Raji (cell line): Measurements from ENCODE around the gene YPEL3.
A peak's percentile ranks its signal among the peaks of the same experiment; 100 is the strongest.

ENCODE experiments used
- POLR2A ChIP-seq: IDR thresholded peaks from 2 replicates; pipeline ENCODE4 v1.6.1; 2011; ENCODE audit warnings: low read depth, low read length, control low read depth; ENCODE audit not compliant: insufficient read depth

YPEL3 gene

DNA sequence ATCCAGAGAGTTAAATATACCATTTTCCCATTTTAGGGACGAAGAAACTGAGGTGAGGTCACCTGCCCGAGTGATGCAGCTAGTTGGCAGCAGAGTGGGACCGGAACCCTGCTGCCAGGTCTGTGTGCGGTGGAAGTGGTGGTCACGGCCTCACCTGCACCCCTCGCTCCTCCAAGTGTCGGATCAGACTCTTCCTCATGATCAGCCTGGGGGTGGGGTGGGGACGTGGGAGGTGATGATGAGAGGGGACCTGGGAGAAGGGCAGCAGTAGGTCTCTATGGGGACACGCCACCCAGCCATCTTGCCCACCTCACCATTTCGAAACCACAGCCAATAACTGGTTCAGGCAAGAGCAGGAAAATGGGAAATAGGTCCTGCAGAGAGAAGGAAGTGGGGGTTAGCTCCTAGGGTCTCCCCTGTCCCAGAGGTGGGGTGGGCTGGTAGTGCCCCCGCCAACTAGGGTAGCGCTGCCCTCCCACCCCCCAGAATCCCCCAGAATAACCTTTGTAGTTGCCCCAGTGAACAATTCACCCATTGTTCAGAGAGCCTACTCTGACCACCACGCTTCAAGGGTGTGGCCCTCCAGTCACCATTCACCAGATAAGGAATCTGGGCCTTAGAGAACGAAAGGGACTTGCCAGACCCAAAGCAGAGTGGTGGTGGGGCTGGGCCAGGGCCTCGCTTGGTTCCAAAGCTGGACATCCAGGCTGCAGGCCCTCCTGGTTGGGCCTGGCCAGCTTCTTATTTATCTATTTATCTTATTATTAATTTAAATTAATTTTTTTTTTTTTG lies 12.2 kb upstream of the YPEL3 start:
- no peak for TF ChIP-seq POLR2A

DNA sequence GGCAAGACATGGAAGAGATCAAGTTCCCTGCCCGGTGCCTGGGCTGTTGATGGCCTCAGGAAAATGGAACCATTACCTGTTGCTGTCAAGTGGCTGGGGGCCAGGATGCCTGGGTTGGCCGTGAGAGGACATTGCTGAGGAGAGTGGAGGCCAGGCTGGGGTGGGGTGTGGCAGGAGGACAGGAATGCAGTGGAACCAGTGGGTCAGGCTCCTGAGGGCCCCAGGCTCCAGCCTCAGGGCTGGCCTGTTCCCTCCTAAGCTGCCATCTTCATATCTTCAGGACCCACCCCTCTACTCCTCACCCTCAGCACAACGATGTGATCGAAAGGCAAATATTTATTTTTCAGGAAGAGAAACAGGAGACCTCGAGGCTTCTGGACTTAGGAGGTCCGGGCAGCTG lies 8.5 kb upstream of the YPEL3 start:
- no peak for TF ChIP-seq POLR2A

DNA sequence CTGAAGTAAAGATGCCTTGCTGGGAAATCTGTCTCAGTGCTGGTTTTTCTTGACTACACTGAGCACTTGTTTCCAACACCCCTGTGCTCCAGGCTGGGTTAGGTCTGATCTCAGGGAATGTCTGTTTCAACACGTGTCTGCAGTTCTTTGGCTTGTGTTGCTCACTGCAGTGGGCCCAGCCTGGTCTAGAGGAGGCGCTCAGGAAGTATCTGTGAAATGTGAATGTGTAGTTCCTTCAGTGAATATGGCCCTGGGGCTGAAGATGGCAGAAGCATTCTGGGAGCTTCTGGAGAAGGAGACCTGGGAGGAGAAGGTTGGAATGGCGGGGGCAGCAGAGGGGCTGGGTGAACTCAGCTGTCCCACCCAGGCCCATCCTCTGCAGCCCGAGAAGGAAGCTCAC lies 8.1 kb upstream of the YPEL3 start:
- TF ChIP-seq POLR2A = no peak

DNA sequence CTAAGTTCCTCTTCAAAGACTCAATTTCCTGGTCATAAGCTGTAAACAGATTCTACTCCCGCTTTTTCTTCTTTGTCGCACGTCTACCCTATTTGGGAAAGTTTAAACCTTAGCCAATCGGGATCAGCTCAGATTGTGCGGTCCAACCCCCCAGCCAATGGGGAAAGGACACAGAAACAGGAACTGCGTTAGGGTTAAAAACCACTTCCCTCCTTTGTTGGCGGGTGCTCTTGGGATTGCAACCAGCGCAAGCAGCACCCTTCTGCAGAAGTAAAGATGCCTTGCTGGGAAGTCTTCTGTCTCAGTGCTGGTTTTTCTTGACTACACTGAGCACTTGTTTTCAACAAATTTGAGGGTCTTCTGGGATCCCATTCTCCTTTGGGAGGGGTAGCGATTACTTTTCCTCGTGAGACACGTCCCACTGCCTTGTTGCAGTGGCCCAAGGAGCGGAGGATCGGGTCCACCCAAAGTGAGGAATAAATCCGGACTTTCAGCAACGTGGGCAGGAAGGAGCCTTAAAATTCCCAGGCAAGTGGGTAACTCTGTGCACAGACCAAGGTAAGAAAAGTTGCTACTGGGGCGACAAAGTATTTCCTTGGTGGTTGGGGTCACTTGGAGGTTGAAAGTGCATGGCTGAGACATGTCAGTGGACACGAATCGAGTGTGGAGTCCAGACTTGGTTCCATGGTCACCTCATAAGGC lies 1.0 kb upstream of the YPEL3 start:
- no peak for TF ChIP-seq POLR2A

DNA sequence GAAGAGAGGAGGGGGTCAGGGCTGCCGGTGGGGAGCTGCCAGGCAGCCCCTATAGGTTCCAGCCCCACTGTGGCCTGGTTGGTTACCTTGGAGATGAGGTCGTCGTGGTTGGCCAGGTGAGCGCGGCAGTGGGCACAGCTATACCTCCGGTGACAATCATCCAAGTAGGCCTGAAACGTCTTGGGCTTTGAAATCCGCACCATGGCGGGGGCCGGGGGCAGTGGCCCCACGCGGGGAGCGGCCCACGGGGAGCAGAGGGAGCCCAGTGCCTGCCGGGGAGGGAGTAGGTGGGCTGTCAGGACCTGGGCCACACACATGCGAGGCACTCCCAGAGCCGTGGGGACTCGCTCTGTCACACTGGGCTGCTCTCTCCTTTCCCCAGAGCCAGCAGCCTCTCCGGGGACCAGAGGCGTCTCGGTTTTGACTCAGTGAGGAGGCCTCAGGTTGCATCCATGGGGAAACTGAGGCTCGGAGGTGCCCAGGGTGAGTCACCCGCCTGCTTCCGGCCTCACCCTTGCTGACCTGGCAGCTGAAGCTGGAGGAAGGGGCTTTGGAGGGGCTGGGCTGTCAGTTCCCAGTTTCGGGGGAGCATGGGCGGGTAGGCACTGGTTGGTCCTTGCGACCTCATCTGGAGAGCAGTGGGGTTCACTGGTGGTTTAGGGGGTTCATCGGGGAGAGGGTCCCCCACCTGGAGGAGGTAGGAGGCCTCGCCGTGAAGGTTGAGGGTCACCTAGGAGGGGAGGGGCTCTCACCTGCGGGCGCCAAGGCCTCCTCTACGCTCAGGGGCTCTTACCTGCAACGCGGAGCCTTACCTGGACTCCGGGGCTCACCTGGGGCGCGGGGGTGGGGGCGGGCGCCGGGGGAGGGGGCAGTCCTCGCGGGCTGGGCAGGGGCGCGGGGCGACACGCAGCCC lies 591 bp downstream of the YPEL3 start:
- 0 out of 2 replicates have a peak, but pooled peaks have one; percentile 7 for TF ChIP-seq POLR2A

DNA sequence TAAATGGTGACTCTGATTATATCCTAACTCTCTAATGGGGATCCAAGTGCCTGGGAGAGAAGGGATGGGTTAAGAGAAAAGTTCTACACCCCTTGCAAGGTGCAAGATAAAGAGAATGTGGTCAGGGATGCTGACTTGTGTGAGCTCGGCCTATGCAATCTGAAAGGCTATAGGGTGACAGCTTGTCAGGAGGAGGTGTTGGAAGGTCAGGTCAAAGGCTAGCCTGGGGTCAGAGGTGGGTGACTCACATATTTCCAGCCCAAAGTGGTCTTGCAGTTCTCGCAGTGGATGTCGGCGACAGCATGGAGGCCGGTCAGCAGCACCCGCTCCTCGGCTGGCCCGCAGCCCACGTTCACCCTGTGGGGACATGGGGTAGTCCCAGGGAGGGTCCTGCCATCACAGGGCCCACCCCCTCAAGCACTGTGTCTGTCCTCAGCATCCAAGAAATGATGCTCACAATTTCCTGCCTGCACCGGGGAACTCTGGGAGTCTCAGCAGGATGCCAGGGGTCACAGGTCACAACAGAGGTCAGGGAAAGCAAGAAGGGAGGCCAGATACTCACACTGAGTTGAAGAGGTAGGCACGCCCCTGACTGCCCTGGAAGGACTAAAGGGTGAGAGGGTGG lies 1.4 kb downstream of the YPEL3 start:
- TF ChIP-seq POLR2A = no peak

DNA sequence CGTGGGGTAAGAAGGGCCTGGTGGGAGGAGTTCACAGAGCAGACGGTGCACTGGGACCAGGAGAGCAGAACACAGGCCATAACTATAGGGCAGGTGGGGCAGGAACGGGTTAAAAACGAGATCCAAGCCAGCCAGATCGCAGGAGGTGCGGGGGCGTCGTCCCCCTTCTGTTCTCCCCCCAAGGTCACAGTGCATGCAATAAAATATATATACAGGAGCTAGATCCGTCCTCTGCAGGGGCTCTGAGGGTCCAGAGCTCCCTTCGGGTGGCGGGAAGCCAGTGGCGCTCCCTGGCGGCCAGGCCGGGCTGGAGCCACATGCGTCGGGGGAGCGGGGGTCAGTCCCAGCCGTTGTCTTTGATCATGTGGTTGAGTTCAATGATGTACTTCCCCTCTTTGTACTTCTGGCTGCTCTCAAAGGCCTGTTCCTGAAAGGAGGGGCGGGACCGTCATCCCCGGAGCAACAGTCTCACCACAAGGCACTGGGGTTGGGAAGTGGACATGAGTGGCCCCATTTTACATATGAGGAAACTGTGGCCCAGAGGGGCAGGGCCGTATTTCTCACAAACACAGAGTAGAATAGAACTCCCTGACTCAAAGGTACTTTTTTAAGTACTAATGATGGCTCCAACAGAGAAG lies 3.5 kb downstream of the YPEL3 start:
- peak; percentile 58 for TF ChIP-seq POLR2A

DNA sequence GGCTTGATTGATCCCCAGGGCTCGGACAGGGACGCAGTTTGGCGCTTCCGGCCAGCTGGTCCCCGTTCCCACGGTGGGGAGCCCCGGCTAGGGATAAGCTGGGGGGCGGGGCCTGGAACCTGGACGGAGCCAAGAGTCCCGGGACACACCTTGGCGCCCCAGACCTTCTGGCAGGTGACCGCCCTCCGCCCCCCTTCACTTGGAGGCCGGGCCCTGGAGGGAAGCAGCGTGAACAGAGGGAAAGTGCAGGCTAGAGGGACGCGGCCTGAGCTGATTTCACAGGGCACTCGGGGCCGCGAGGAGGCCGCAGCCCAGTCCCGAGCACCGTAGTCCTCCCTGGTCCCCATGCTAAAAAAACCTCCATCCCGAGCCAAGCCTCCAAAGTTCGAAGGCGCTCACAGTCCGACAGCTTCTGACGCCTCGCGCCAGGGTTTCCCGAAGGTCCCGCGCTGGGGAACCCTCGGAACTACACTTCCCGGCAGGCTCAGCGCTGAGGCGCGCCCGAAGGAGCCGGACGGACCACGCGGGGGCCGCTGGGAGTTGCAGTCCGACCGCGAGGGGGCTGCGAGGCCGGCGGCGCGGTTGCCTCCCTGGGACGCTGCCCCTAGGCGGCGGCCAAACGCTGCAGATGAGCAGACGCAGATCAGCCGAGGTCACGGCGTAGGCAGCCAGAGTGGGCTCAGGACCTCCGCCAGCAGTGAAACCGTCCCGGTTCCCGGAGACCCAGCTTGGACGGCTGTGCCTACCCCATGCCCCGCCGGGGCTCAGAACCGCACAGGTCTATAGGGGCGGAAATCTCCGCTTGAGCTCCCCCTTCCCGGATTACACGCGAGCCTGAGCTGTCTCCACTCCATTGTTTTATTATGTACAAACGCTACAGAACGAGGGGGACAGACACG lies 4.3 kb downstream of the YPEL3 start, which contains the start of gene TBX6:
TSS of gene TBX6 (minus strand) at position 451 of the 899 bp plus-strand sequence. CDS start 731 bp downstream, outside the sequence.
- TF ChIP-seq POLR2A = peak; percentile 74

DNA sequence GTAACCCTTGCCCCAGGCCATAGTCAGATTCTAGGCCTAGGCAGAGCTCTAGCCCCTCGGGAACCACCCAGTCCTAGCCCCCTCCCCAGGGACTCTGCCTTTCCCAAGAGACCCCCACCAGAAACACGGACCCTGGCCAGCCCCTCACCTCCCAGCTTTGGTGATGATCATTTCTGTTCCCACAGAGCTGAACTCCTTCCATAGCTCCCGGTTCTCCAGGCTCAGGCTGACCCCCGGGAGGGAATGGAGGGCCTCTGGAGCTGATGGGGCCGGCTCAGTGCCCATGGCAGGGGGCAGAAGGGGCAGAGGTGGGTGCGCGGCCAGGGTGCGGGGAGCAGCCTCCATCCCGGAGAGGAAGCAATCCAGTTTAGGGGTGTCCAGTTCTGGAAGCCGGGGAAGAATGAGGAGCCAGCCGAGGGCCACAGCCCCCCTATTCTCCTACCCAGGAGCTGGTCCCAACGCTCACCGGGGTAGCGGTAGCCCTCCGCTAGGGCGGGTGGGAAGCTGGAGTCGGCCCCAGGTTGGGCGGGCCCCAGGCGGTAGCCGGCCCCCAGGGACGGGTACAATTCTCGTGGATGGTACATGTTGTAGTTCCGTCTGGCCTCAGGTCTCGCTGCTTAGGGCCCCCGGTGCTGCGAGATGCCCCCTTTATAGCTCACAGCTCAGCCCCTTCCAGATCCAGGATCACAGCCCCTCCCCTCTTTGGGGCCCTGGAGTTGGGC lies 5.2 kb downstream of the YPEL3 start:
- TF ChIP-seq POLR2A = no peak

DNA sequence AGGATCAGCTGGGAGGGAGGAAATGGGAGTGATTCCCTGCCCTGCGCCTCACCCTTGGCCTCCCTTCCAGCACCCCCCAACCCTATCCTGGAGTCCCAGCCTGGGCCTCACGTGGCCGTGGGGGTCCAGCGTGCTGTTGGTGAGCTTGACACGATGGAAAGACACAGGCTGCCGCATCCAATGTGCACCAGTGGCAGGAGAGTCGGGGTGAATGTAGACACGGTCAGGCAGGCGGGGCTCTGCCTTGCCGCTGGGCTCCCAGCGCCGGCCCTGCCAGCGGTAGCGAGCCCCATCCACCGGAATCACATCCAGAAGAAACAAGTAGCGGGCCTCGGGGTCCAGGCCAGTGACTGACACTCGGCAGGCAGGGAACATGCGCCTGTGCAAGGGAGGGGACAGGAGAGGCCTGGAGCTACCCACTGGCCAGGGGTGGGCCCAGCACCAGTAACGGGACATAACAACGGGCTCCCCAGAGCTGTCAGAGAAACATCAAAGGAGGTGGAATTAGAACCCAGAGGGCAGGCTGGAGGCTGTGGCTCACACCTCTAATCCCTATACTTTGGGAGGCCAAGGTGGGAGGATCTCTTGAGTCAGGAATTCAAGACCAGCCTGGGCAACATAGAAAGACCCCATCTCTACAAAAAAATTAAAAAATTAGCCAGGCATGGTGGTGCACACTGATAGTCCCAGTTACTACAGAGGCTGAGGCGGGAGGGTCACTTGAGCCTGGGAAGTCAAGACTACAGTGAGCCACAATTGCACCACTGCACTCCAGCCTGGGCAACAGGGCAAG lies 7.0 kb downstream of the YPEL3 start:
- no peak for TF ChIP-seq POLR2A

DNA sequence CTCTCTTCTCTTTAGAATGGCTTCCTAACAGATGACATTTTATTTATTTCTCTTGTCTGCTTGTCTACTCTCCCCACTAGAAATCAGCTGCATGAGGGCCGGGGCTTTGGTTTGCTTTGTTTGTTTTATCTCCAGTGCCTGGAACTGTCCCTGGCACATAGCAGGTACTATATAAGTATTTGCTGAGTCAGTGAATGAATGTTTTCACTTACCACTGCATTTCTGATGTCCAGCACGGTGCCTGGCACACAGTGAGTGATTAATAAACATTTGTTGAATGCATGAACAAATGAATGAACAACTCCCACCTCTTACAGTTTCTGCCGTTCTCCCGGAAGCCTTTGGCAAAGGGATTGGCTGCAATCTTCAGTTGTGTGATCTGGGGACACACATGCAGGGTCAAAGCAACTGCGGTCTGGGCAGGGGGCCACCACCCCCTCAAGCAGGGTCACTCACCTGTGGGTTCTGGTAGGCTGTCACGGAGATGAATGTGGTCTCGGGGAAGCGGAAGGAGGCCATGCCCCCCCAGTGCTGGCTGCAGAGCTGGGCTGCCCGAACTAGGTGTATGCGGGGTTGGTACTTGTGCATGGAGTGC lies 7.7 kb downstream of the YPEL3 start:
- TF ChIP-seq POLR2A = no peak

DNA sequence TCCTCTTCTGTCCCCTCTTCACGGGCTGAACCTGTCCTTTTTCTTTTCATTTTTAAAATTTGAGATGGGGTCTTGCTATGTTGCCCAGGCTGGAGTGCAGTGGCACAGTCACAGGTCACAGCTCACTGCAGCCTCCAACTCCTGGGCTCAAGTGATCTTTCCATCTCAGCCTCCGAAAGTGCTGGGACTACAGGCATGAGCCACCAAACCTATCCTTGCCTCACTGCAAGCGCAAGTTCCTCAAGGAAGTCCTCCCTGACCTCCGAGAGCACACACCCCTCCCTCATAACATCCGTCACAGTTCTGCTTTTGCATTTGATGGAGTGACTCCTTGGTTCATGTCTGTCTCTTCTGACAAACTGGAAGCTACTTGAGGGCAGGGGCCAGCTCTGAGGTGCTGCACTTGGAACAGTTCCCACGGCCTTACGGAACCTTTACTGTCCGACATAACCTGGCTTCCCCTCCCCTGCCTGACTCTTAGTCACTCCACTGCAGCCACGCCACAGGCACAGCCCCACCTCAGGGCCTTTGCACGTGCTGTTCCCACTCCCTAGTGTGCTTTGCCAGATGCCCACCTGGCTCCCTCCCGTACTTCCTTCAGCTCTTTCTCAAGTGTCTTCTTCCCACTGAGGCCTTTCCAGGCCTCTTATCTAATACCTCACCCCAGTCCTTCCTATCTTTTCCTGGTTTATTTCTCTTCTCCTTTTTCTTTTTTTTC lies 8.7 kb downstream of the YPEL3 start:
- TF ChIP-seq POLR2A = no peak
